IMR-90 (cell line): ENCODE data around the gene ACSF2. TPM values are rescaled to one million over a fixed set of nuclear protein-coding genes. Genes with fewer than 3 reads are reported as not detected.

Experiments
- ATAC-seq: fragments of 200-7000 bp; cut with Tn5 transposase; 2 replicates; pipeline ENCODE4 v1.9.1; 2020; ENCODE audit warnings: low read depth, mild to moderate bottlenecking, moderate library complexity
- BruUV-seq: library from RNA; stranded (reverse); fragments of 400-500 nt; replicated peaks from 2 replicates; lab custom pipeline; 2021; lab: Mats Ljungman, UMichigan
- CTCF ChIA-PET: fragments of 300-600 bp; formaldehyde crosslinking; extraction: SDS; loops from one replicate; lab custom pipeline; 2021; ENCODE audit warnings: antibody characterized with exemption; lab: Yijun Ruan, JAX
- POLR2A ChIA-PET: fragments of 300-600 bp; sonication (Branson Sonifier 250); formaldehyde crosslinking; loops from one replicate; lab custom pipeline; 2022; ENCODE audit warnings: antibody characterized with exemption; ENCODE audit not compliant: unreplicated experiment; lab: Charles Lee
- DNase-seq: peaks from one replicate; pipeline ENCODE4 v3.0.0; 2013
- H2AFZ ChIP-seq: replicated peaks from 2 replicates; pipeline ENCODE3; 2013; ENCODE audit warnings: low read length, mild to moderate bottlenecking; ENCODE audit not compliant: poor library complexity
- H2AK5ac ChIP-seq: 2 replicates; pipeline ENCODE4 v1.6.1; 2013; ENCODE audit warnings: low read depth, low read length, inconsistent platforms
- H2AK9ac ChIP-seq: replicated peaks from 2 replicates; pipeline ENCODE3; 2013; ENCODE audit warnings: mild to moderate bottlenecking, low read depth, low read length, moderate library complexity; ENCODE audit not compliant: poor library complexity
- H2BK120ac ChIP-seq: 2 replicates; pipeline ENCODE4 v1.6.1; 2013; ENCODE audit warnings: low read depth, low read length, inconsistent platforms
- H2BK15ac ChIP-seq: 3 replicates; pipeline ENCODE4 v1.6.1; 2013; ENCODE audit warnings: low read depth, low read length, inconsistent platforms
- H2BK20ac ChIP-seq: 2 replicates; pipeline ENCODE4 v1.6.1; 2013; ENCODE audit warnings: low read depth, mild to moderate bottlenecking, inconsistent platforms, low read length, moderate library complexity
- H2BK5ac ChIP-seq: 2 replicates; pipeline ENCODE4 v1.6.1; 2013; ENCODE audit warnings: mild to moderate bottlenecking, low read depth, low read length, inconsistent platforms; ENCODE audit not compliant: poor library complexity, severe bottlenecking
- H3K14ac ChIP-seq: replicated peaks from 2 replicates; pipeline ENCODE4 v1.6.1; 2013; ENCODE audit warnings: low read depth, low read length, inconsistent platforms
- H3K18ac ChIP-seq: 2 replicates; pipeline ENCODE4 v1.6.1; 2013; ENCODE audit warnings: low read depth, low read length, control low read depth
- H3K23ac ChIP-seq: 2 replicates; pipeline ENCODE4 v1.6.1; 2013; ENCODE audit warnings: low read depth, low read length, inconsistent platforms
- H3K27ac ChIP-seq: 2 replicates; pipeline ENCODE4 v1.5.1; 2013; ENCODE audit warnings: mild to moderate bottlenecking, control low read depth, low read length; ENCODE audit not compliant: insufficient read depth
- H3K27me3 ChIP-seq: 2 replicates; pipeline ENCODE4 v1.6.1; 2013; ENCODE audit warnings: low read length; ENCODE audit not compliant: control insufficient read depth, insufficient read depth
- H3K36me3 ChIP-seq: 2 replicates; pipeline ENCODE4 v1.6.1; 2013; ENCODE audit warnings: low read length, mixed read lengths; ENCODE audit not compliant: control insufficient read depth, insufficient read depth
- H3K4ac ChIP-seq: 2 replicates; pipeline ENCODE4 v1.6.1; 2013; ENCODE audit warnings: low read depth, low read length, inconsistent platforms
- H3K4me1 ChIP-seq: 2 replicates; pipeline ENCODE4 v1.6.1; 2013; ENCODE audit warnings: low read length, mixed read lengths; ENCODE audit not compliant: control insufficient read depth, insufficient read depth
- H3K4me2 ChIP-seq: 2 replicates; pipeline ENCODE4 v1.6.1; 2013; ENCODE audit warnings: low read depth, mild to moderate bottlenecking, control low read depth, low read length, moderate library complexity
- H3K4me3 ChIP-seq: 2 replicates; pipeline ENCODE4 v1.5.1; 2013; ENCODE audit warnings: low read depth, mild to moderate bottlenecking, control low read depth, low read length, moderate library complexity; ENCODE audit not compliant: insufficient read depth
- H3K56ac ChIP-seq: 2 replicates; pipeline ENCODE4 v1.6.1; 2013; ENCODE audit warnings: low read length, inconsistent platforms; ENCODE audit not compliant: insufficient read depth; ENCODE audit errors: extremely low read depth
- H3K79me1 ChIP-seq, 2 experiments: 2 replicates each; pipeline ENCODE4 v1.6.1; 2013; ENCODE audit warnings: low read length in 2 of 2, inconsistent platforms in 1 of 2, low read depth in 1 of 2
- H3K9ac ChIP-seq: 2 replicates; pipeline ENCODE4 v1.6.1; 2013; ENCODE audit warnings: low read depth, low read length, control low read depth
- H3K9me1 ChIP-seq: 2 replicates; pipeline ENCODE4 v1.6.1; 2013; ENCODE audit warnings: low read length, inconsistent platforms; ENCODE audit not compliant: insufficient read depth
- H3K9me3 ChIP-seq: 2 replicates; pipeline ENCODE4 v1.6.1; 2013; ENCODE audit warnings: low read length; ENCODE audit not compliant: control insufficient read depth, insufficient read depth
- H4K20me1 ChIP-seq: 2 replicates; pipeline ENCODE4 v1.6.1; 2013; ENCODE audit warnings: low read length, inconsistent platforms; ENCODE audit not compliant: insufficient read depth
- H4K5ac ChIP-seq: 2 replicates; pipeline ENCODE4 v1.6.1; 2013; ENCODE audit warnings: mild to moderate bottlenecking, low read depth, low read length, control low read depth
- H4K8ac ChIP-seq, 2 experiments: 2 replicates each; pipeline ENCODE4 v1.6.1; 2013; ENCODE audit warnings: low read depth in 2 of 2, low read length in 2 of 2, control low read depth in 1 of 2, inconsistent platforms in 1 of 2
- H4K91ac ChIP-seq: 2 replicates; pipeline ENCODE4 v1.6.1; 2013; ENCODE audit warnings: low read depth, low read length, inconsistent platforms; ENCODE audit not compliant: insufficient read depth
- CEBPB ChIP-seq: IDR thresholded peaks from 2 replicates; pipeline ENCODE4 v1.6.1; 2012; ENCODE audit warnings: low read depth, low read length, improper control_type of control experiment
- CTCF ChIP-seq: conservative IDR thresholded peaks from 2 replicates; pipeline ENCODE4 v1.5.1; 2012; ENCODE audit warnings: mild to moderate bottlenecking, low read depth, low read length, improper control_type of control experiment
- ELK1 ChIP-seq: fragments of 150-350 bp; IDR thresholded peaks from 2 replicates; pipeline ENCODE4 v1.6.1; 2016; ENCODE audit warnings: low read depth, mild to moderate bottlenecking, low read length, moderate library complexity, borderline replicate concordance
- MAFK ChIP-seq: IDR thresholded peaks from 2 replicates; pipeline ENCODE4 v1.6.1; 2012; ENCODE audit warnings: low read depth, low read length, improper control_type of control experiment
- MAZ ChIP-seq: IDR thresholded peaks from 2 replicates; pipeline ENCODE4 v1.6.1; 2012; ENCODE audit warnings: low read depth, mild to moderate bottlenecking, low read length, improper control_type of control experiment, moderate library complexity, borderline replicate concordance
- POLR2A ChIP-seq: IDR thresholded peaks from 2 replicates; pipeline ENCODE4 v1.6.1; 2012; ENCODE audit warnings: mild to moderate bottlenecking, low read depth, low read length
- RAD21 ChIP-seq: IDR thresholded peaks from 2 replicates; pipeline ENCODE4 v1.6.1; 2012; ENCODE audit warnings: low read length, improper control_type of control experiment
- RCOR1 ChIP-seq: IDR thresholded peaks from 2 replicates; pipeline ENCODE4 v1.6.1; 2012; ENCODE audit warnings: mild to moderate bottlenecking, low read length, improper control_type of control experiment; ENCODE audit not compliant: insufficient replicate concordance
- RFX5 ChIP-seq: IDR thresholded peaks from 2 replicates; pipeline ENCODE4 v1.8.0; 2012; ENCODE audit warnings: low read depth, mild to moderate bottlenecking, low read length, moderate library complexity
- SMC3 ChIP-seq: fragments of 150-350 bp; IDR thresholded peaks from 2 replicates; pipeline ENCODE4 v1.6.1; 2016; ENCODE audit warnings: low read depth, mild to moderate bottlenecking, antibody characterized with exemption, low read length, moderate library complexity
- WGBS, 2 experiments: methylation state at CpG; one replicate each; pipeline versions ENCODE4 v1.1.5 to v1.1.7; 2013; ENCODE audit warnings: missing lambda C conversion rate in 2 of 2; ENCODE audit not compliant: insufficient read length in 1 of 2; ENCODE audit errors: extremely low coverage in 2 of 2; 5-methylcytosine and 5-hydroxymethylcytosine counted together
- dilution Hi-C: fragments of 300-500 bp; cut with HindIII; formaldehyde crosslinking; loops from one replicate; pipeline ENCODE4 v1.14.3; 2018; ENCODE audit warnings: low sequenced_read_pairs; ENCODE audit not compliant: unreplicated experiment
- in situ Hi-C: fragments of 300-500 bp; cut with MboI; formaldehyde crosslinking; loops from 3 replicates; pipeline ENCODE4 v1.14.3; 2019; ENCODE audit warnings: low sequenced_read_pairs, inconsistent platforms, mixed read lengths
- intact Hi-C: fragments of 100-400 bp; cut with micrococcal nuclease; formaldehyde crosslinking; loops from 2 replicates; pipeline ENCODE4 v1.10.0; 2022
- polyA plus RNA-seq, 3 experiments: library from polyadenylated mRNA; depleted of rRNA; stranded (reverse); fragments of >200 nt; gene quantifications; 2 replicates each; pipeline ENCODE4 v1.2.3, GENCODE V29; 2012; ENCODE audit warnings: low replicate concordance in 1 of 3
- total RNA-seq: library from RNA; depleted of rRNA; stranded (reverse); fragments of >200 nt; gene quantifications from 2 replicates; pipeline ENCODE4 v1.2.3, GENCODE V29; 2012
- TF ChIP-seq, protein P1 (sequence below): fragments of 150-350 bp; IDR thresholded peaks from 2 replicates; pipeline ENCODE4 v1.6.1; 2017; ENCODE audit warnings: mild to moderate bottlenecking, antibody characterized with exemption, low read length, low read depth

Gene ACSF2
- total and polyA plus RNA-seq, 2 of the 4 experiments (the other 2 are of a cell fraction): 18.5 to 27.2 TPM

GRCh38 chr17:50488880-50489279 lies 62.9 kb downstream of the ACSF2 start:
- Histone ChIP-seq H2AFZ (no peak overlapping the region), H3K23ac (no peak overlapping the region), H3K4me2 (no peak overlapping the region), H3K9me1 (no peaks in the 10 kb centered on the region), H4K8ac (no peak overlapping the region), H3K9me3 (no peaks in the 10 kb centered on the region), H2BK20ac (no peak overlapping the region), H2AK9ac (no peak overlapping the region), H4K91ac (no peak overlapping the region), H4K5ac (no peak overlapping the region), H3K36me3 (peaks cover 14% of the 10 kb centered on the region), H3K27ac (no peak overlapping the region), H3K4ac (no peak overlapping the region), H2BK120ac (no peak overlapping the region), H3K4me3 (no peak overlapping the region), H2BK15ac (no peak overlapping the region), H3K4me1 (no peaks in the 10 kb centered on the region), H2BK5ac (no peak overlapping the region), H4K20me1 (no peaks in the 10 kb centered on the region), H3K79me1 (no peaks in the 10 kb centered on the region), H3K18ac (no peak overlapping the region), H2AK5ac (no peak overlapping the region), H3K14ac (no peak overlapping the region), H3K9ac (no peak overlapping the region), H3K27me3 (no peaks in the 10 kb centered on the region; the same call in 1 of the 2 replicates), H3K56ac (no peak overlapping the region)
- in situ Hi-C loops (loop anchor here (10.0 kb wide), 1 partner anchor 206 kb away; no protein-coding TSS in a partner anchor), intact Hi-C loops (no loop called here), dilution Hi-C loops (no loop called here)
- CTCF ChIA-PET: no interaction called here
- no peak for TF ChIP-seq CEBPB
- TF ChIP-seq, protein P1, sequence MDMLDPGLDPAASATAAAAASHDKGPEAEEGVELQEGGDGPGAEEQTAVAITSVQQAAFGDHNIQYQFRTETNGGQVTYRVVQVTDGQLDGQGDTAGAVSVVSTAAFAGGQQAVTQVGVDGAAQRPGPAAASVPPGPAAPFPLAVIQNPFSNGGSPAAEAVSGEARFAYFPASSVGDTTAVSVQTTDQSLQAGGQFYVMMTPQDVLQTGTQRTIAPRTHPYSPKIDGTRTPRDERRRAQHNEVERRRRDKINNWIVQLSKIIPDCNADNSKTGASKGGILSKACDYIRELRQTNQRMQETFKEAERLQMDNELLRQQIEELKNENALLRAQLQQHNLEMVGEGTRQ: no peak
- TF ChIP-seq MAZ: no peak
- no peak for TF ChIP-seq ELK1
- TF ChIP-seq POLR2A: no peak
- TF ChIP-seq RFX5: no peak
- no peak for TF ChIP-seq CTCF
- TF ChIP-seq RAD21: no peak
- no peak for TF ChIP-seq SMC3
- no peak for TF ChIP-seq RCOR1
- TF ChIP-seq MAFK: no peak
- DNase-seq (no peak), ATAC-seq (no peak)
- WGBS, 2 experiments: 80% methylated on average over 2 of the region's 2 CpGs; no CpG with 5 or more reads in 1 of the 2 experiments
- POLR2A ChIA-PET: no interaction called here
- BruUV-seq: no TSS peak
